Lower leg skin (tissue), 4 donors: Measurements from ENCODE around the gene AP4E1. TPM values are rescaled to one million over a fixed set of nuclear protein-coding genes. Genes with fewer than 3 reads are reported as not detected.
"Not testable (repeated sequence)": the region's sequence is repeated elsewhere in the genome, so short reads cannot be mapped to it uniquely, and the experiment has no call there.

Experiments used
- DNase-seq, 2 donors: peaks; one replicate each; pipeline ENCODE4 v3.0.0-alpha.2; 2019; ENCODE audit warnings: low spot score in 2 of 2
- H3K4me3 ChIP-seq: fragments of 200-600 bp; sonication (generic); 2 replicates; pipeline ENCODE4 v1.5.1; 2017; ENCODE audit warnings: mild to moderate bottlenecking, low read depth; ENCODE audit not compliant: poor library complexity, severe bottlenecking
- POLR2A ChIP-seq, 2 donors: fragments of 450-650 bp; IDR thresholded peaks; one replicate each; pipeline ENCODE4 v1.6.1; 2016 to 2017; ENCODE audit warnings: antibody characterized with exemption in 2 of 2, mild to moderate bottlenecking in 1 of 2, moderate library complexity in 1 of 2
- WGBS, 2 donors: methylation state at CpG; one replicate each; pipeline ENCODE4 v1.1.5; 2018; 5-methylcytosine and 5-hydroxymethylcytosine counted together
- intact Hi-C: fragments of 100-400 bp; cut with DNase I; formaldehyde crosslinking; loops from one replicate; pipeline ENCODE4 v1.15.0; 2023; ENCODE audit warnings: low total_unique reads
- total RNA-seq, 4 donors: library from RNA; depleted of rRNA; stranded (reverse); fragments of >200 nt; gene quantifications; one replicate each; pipeline ENCODE4 v1.1.0, GENCODE V29; 2016
- TF ChIP-seq, protein P1 (sequence below), 3 donors: fragments of 450-650 bp; IDR thresholded peaks; one replicate each; pipeline ENCODE4 v1.5.1; 2016; ENCODE audit warnings: antibody characterized with exemption in 3 of 3, mild to moderate bottlenecking in 3 of 3, moderate library complexity in 2 of 3

The AP4E1 gene
- total RNA-seq, 4 donors from 2014 or later, result 13.6 to 18.2 (median 15.2) TPM

DNA sequence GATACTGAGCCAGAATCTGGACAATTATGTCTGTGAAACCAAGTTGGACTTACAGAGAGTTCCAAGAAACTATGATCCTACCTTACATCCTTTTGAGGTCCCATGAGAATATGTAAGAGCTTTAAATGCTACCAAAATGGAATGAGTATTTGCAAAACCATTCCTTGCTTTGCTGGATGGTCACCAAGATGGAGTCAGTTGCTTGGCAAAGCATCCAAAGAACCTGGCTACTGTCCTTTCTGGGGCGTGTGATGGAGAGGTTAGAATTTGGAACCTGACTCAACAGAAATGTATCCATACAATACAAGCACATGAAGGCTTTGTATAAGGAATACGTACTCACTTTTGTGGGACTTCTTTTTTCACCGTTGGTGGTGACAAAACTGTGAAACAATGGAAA is 36.2 kb downstream of the AP4E1 start:
- TF ChIP-seq, protein P1, sequence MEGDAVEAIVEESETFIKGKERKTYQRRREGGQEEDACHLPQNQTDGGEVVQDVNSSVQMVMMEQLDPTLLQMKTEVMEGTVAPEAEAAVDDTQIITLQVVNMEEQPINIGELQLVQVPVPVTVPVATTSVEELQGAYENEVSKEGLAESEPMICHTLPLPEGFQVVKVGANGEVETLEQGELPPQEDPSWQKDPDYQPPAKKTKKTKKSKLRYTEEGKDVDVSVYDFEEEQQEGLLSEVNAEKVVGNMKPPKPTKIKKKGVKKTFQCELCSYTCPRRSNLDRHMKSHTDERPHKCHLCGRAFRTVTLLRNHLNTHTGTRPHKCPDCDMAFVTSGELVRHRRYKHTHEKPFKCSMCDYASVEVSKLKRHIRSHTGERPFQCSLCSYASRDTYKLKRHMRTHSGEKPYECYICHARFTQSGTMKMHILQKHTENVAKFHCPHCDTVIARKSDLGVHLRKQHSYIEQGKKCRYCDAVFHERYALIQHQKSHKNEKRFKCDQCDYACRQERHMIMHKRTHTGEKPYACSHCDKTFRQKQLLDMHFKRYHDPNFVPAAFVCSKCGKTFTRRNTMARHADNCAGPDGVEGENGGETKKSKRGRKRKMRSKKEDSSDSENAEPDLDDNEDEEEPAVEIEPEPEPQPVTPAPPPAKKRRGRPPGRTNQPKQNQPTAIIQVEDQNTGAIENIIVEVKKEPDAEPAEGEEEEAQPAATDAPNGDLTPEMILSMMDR (IDR thresholded peaks at IDR 0.05), result no peak
- TF ChIP-seq POLR2A (IDR thresholded peaks at IDR 0.05), result no peak
- DNase-seq, result no peak
- WGBS, 2 donors, result 91 to 98% methylated on average over 3 of the region's 3 CpGs
- intact Hi-C loops, result no loop called here
- no peak overlapping the region for H3K4me3 ChIP-seq

DNA sequence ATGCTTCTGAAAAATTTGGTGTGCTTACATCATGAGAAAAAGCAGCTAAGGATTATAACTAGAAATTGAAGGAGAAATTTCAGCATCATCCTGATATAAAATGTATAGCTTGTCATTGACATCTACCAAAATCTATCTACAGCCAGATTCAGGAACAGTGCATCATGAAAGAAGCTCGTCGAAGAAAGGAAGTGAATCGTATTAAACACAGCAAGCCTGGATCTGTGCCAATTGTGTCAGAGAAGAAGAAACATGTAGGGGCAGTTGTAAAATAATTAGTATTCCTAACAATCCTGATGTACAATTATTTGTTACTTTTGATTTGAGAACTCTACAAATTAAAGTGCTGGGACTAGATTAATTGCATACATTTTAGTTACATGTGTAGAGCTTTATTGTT is 37.2 kb downstream of the AP4E1 start:
- no peak overlapping the region for H3K4me3 ChIP-seq
- intact Hi-C loops, result no loop called here
- WGBS, 2 donors, result 24 to 30% methylated on average over 3 of the region's 3 CpGs
- no peak for TF ChIP-seq POLR2A (IDR thresholded peaks at IDR 0.05)
- TF ChIP-seq, protein P1 (IDR thresholded peaks at IDR 0.05), result no peak
- no peak for DNase-seq

DNA sequence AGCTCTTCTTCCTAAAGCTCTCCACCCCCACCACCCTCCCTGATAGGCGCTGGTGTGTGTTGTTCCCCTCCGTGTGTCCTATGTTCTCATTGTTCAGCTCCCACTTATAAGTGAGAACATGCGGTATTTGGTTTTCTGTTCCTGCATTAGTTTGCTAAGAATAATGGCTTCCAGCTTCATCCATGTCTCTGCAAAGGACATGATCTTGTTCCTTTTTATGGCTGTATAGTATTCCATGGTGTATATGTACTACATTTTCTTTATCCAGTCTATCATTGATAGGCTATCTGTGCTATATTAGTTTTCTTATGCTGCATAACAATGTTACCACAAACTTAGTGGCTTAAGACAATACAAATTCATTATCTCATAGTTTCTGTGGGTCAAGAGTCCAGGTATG is 42.3 kb downstream of the AP4E1 start:
- DNase-seq, H3K4me3 ChIP-seq, intact Hi-C loops: not testable (repeated sequence)
- 99 to 100% methylated on average over 3 of the region's 3 CpGs for WGBS, 2 donors

DNA sequence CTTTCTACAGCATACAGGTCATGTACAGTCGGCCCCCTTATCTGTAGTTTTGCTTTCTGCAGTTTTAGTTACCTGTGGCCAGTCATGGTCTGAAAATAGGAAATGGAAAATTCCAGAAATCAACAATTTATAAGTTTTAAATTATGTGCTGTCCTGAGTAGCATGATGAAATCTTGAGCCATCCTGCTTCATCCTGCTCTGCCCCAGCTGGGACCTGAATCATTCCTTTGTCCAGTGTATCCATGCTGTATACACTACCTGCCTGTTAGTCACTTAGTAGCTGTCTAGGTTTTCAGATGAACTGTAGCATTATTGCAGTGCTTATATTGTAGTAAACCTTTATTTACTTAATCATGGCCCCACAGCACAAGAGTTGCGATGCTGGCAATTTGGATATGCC is 44.8 kb downstream of the AP4E1 start:
- H3K4me3 ChIP-seq, result no peak overlapping the region
- intact Hi-C loops, result no loop called here
- 96 to 97% methylated on average over 2 of the region's 2 CpGs for WGBS, 2 donors

DNA sequence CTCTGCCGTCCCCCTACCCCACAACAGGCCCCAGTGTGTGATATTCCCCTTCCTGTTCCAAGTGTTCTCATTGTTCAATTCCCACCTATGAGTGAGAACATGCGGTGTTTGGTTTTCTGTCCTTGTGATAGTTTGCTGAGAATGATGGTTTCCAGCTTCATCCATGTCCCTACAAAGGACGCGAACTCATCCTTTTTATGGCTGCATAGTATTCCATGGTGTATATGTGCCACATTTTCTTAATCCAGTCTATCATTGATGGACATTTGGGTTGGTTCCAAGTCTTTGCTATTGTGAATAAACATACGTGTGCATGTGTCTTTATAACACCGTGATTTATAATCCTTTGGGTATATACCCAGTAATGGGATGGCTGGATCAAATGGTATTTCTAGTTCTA is 46.4 kb downstream of the AP4E1 start:
- intact Hi-C loops, DNase-seq, H3K4me3 ChIP-seq: not testable (repeated sequence)
- 95 to 98% methylated on average over 6 of the region's 6 CpGs for WGBS, 2 donors

More for the DNA sequence above, 44.8 kb downstream of the AP4E1 start:
- DNase-seq, result no peak
- TF ChIP-seq POLR2A (IDR thresholded peaks at IDR 0.05), result no peak
- TF ChIP-seq, protein P1 (IDR thresholded peaks at IDR 0.05), result no peak

DNA sequence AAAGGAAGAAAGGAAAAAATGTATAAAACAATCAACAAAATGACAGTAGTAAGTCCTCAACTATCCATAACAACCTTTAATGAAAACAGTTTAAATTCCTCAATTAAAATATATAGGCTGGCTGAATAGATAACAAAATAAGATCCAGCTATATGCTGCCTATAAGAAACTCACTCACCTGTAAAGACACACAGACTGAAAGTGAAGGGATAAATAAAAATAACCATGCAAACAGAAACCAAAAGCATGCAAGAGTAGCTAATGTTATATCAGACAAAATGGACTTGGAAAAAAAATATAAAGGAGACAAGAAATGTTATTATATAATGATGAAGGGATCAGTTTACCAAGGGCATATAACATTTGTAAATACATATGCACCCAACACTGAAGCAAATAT is 51.2 kb downstream of the AP4E1 start:
- no peak overlapping the region for H3K4me3 ChIP-seq
- intact Hi-C loops, result no loop called here
- DNase-seq, result no peak
- TF ChIP-seq, protein P1 (IDR thresholded peaks at IDR 0.05), result no peak
- TF ChIP-seq POLR2A (IDR thresholded peaks at IDR 0.05), result no peak

DNA sequence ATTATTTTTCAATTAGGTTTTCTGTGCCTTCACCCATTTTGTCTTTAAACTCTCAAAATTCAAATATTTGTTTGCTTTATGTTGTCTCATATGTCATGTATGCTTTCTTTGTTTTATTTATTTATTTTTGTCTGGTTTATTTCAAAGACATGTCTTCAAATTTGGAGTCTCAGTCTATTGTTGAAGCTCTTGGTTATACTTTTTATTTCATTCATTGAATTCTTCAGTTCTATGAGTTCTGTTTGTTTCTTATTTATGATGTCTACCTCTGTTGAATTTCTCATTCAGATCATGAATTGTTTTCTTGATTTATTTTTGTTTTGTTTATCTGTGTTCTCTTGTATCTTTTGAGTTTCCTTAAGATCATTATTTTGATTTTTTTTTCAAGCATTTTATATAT is 55.6 kb downstream of the AP4E1 start:
- intact Hi-C loops, result no loop called here

More for the DNA sequence above, 55.6 kb downstream of the AP4E1 start:
- DNase-seq, result no peak
- H3K4me3 ChIP-seq, result no peak overlapping the region
- TF ChIP-seq POLR2A (IDR thresholded peaks at IDR 0.05), result no peak
- TF ChIP-seq, protein P1 (IDR thresholded peaks at IDR 0.05), result no peak
